GM18498 (cell line): ENCODE data around the gene ORMDL3.
"Not testable (repeated sequence)": the region's sequence is repeated elsewhere in the genome, so short reads cannot be mapped to it uniquely, and the experiment has no call there.

Experiments
- ATAC-seq: cut with Tn5 transposase; IDR thresholded peaks from one replicate; pipeline ENCODE4 v1.9.1; 2021; ENCODE audit warnings: mild to moderate bottlenecking, moderate library complexity; ENCODE audit not compliant: unreplicated experiment

ORMDL3 gene

DNA sequence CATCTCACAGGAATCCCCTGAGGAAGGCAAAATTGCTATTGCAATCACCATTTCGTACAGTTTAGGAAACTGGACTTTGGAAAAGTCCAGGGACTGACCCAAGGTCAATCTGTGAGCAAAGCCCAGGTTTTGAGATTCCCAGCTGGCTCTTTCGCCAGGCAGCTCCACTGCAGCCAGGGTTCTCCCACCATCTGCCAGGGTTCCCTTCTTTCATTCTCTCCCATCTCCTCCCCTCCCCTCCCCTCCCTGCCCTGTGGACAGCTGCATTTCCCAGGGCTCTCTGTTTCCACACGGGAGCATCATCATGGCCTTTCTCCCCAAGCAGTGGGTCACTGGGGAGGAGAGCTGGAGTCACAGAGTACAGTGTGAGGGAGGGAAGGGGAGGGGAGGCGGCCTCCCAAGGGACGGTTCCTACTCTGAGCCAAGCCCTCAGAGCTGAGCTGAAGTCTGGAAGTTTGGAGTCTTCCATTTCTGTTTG, 23.5 kb upstream of the ORMDL3 start:
- ATAC-seq = no peak

DNA sequence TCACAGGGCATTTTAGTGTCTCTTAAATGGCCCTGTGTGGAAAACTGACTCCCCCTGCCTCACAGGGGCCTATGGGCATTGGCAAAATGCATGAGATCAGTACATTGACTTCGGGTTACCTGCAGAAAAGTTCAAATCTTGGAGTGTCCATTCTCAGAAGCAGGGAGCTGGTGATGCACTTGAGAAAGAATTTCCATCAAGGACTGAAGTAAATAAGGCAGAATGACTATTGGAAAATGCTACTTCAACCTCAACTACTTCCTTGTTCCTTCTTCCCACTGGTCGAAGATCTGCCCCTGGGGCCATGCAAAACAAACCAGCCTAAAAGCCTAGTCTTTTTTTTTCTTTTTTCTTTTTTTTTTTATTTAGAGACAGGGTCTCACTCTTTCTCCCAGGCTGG, 21.6 kb upstream of the ORMDL3 start:
- no peak for ATAC-seq

DNA sequence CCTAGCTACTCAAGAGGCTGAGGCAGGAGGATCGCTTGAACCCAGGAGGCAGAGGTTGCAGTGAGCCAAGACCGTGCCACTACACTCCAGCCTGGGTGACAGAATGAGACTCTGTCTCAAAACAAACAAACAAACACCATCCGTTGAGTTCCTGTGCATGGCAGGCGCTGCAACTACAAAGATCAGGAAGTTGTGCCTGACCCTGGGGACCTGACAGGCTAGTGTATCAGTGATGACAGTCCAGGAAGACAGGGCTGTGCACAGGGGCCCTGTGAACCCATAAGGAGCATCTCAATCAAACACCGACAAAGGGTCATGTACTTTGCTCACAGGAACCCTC, 21.1 kb upstream of the ORMDL3 start:
- ATAC-seq = not testable (repeated sequence)

DNA sequence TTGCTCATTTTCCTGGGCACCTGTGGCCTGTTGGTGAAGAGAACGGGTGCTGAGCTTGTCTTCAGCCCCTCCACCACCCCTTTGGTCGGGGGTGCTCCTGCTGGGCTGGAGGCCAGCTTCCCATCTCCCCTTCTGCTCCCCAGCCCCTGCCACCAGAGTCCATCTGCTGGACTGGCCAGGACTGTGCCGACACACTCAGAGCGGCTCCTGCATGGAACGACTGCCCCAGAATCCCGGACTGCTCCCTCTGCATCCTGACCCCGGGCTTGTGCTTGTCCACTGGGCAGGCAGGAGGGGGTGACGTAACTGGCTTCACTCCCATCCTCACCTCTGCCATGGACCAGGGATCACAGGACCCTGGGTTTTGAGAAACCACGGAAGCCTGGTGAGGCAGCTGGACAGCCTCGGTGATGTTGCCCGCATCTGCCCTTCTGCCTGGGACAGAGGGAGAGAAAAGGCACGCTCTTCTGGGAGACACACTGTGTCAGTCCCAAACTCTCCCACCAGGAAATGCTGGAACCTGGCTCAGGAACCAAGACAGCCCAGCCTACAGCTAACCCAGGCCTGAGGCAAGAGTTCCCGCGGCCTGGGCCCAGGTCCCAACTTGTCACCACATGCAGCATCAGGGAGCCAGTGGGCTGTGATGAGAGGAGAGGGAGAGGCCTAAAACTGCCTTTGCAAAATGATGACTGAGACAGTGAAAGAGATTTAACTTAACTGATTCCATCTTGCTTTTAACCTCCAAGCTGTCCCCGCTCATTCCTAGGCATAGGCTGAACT, 19.3 kb upstream of the ORMDL3 start:
- ATAC-seq = no peak

DNA sequence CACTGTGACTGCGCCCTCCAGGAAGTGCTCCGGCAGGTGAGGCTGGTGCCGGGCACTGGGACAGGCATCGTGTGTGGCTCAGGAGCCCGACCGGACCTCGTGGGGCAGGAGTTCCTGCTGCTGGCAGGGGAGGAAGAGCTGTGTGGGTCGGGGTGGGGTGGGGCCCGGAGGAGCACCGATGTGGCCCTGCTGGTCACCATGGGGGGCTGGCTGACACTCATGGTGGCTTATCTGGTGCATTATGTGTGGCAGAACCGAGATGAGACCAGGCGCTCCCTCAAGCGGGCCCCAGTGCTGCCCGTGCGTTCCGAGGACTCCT, 17.0 kb upstream of the ORMDL3 start:
- ATAC-seq = no peak

DNA sequence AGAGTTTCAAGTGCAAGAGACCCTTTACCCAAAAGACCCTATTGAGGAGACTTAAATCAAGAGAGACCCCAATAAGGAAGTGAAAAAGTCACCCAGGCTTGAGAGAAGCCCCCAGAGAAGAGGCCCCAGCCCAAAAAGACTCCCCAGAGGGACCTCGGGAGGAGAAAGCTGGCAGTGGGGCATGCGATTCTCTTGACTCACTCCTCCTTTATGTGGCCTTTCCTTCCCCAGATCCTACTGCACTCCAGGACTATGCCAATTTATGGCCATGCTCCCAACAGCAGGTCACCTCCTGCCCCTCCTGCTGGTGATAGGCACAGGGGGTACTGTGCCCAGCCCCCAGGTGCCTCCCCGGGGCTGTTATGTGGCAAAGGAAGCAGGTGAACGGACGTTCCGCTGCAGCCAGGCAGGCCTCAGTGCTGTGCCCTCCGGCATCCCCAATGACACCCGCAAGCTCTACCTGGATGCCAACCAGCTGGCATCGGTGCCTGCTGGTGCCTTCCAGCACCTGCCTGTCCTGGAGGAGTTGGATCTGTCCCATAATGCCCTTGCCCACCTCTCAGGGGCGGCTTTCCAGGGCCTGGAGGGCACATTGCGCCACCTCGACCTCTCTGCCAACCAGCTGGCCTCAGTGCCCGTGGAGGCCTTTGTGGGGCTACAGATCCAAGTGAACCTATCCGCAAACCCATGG, 16.4 kb upstream of the ORMDL3 start:
- ATAC-seq = no peak

DNA sequence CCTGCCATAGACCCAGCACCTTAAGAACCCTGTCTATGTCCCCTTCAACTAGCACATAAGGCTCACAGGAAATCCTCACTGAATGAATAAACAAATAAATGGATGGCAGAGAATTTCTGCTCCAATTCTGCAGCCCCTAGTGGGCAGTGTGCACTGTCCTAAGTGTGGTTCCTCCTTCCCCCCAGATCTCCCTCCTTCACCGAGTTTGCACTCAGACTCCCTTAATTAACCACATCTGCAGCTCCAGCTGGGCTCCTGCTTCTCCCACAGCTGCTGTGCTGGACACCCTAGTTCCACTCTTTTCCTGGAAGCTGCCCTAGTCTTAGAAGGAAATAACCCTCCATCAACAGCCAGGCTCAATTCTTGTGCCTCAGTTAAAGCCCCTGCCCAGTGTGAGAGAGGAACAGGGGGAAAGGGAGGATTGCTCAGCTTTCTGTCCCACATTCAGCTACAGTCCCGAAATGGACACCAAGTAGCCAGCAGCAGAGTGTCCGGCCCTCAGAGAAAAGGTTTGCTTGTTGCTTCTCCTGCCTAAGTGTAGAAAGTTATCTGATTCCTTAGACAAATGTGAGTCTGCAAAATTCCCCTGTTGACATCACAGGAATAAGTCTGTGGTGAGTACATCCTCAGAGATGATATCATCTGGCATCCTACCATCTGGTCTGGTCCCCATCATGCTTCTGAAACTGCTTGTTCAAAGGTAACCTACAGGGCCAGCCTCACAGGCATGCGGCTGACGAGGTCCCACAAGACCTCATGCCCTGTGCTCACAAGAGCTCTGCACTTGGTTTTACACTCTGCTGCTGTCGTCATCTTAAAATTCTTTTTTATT, 12.4 kb upstream of the ORMDL3 start:
- ATAC-seq = no peak

DNA sequence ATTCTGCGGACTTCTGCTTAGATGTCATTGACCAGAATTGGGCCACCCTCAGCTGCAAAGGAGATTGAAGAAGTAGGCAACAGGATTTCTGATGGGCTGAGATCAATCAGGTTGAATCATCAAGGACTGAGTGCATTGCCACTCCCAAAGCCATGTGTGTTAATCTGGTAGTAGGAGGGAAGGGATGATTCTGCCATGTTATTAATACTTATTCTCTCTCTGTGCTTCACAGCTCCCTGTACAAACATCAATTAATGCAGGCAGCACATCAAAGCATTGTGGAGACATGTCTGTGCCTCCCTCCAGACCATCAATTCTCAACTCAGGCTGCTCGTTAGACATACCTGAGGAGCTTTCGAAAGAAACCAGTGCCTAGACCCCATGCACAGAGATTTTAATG, 11.7 kb upstream of the ORMDL3 start:
- ATAC-seq = no peak

DNA sequence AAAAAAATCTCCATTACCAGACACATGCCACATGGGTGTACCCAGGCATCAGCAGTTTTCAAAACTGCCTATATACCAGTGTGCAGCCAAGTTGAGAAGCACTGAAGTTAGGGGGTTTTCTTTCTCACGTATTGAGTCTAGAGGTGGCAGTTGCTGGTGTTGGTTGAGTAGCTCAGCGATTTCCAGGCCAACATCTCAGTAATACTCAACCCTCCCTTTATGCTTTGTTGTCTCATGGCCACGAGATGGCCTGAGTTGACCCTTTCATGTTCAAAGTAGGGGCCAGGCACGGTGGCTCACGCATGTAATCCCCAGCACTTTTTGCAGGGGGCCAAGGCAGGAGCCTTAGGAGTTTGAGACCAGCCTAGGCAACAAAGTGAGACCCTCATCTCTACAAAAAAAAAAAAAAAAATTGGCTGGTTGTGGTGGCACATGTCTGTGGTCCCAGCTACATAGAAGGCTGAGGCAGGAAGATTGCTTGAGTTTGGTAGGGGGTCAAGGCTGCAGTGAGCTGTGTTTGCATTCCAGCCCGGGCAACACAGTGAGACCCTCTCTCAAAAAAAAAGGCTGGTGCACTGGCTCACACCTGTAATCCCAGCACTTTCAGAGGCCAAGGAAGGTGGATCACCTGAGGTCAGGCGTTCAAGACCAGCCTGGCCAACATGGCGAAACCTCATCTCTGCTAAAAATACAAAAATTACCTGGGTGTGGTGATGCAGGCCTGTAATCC, 10.9 kb upstream of the ORMDL3 start:
- no peak for ATAC-seq

DNA sequence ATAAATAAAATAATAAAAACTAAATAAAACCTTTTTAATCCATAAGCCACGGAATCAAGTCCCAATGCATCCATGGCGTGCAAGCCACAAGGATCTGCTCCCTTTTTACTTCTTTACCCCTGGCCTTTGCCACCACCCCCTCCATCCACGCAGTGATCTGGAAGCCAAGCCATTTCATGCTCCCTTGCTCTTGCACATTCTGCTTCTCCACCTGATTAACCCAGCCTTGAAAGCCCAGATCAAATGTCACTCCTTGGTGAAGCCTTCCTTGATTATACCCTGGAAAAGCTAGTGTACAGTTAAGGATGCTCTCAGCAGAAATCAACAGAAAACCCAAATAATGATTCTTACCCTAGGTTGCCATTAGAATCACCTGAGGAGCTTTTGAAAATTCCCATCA, 10.0 kb upstream of the ORMDL3 start:
- no peak for ATAC-seq

DNA sequence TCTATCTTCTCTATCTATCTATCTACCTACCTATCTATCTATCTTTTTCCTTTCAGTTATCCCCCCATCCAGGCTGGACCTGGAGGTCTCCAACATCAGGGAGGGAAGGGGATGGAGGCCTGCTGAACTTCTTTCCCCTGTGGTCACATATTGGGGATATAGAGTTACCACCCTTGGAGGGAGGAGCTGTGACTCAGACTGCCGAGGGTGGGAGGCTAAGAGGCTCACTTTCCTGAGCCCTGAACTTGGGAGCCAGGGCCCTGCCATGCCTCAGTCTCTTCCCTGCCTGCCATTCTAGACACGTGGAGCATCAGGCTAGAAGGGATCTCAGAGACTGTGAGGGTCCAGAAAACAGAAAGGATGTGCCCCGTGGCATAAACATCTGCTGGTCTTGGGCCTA, 8.5 kb upstream of the ORMDL3 start:
- no peak for ATAC-seq

DNA sequence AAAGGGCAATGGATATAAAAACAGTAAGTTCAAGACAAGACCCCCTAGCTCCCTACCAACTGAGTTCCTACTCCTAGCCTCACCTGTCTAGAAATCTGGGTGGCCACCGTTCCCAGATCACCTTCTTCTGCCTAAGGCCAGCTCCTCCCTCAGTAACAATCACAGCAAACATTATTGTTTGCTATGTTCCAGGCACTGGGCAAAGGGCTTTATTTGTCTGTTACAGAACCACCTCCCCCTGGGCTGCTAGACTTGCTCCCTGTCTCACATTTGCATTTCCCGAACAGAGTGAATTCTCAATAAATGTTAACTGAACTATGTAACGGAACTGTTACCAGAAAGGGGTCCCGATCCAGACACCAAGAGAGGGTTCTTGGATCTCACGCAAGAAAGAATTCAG, 6.9 kb upstream of the ORMDL3 start:
- ATAC-seq = no peak

DNA sequence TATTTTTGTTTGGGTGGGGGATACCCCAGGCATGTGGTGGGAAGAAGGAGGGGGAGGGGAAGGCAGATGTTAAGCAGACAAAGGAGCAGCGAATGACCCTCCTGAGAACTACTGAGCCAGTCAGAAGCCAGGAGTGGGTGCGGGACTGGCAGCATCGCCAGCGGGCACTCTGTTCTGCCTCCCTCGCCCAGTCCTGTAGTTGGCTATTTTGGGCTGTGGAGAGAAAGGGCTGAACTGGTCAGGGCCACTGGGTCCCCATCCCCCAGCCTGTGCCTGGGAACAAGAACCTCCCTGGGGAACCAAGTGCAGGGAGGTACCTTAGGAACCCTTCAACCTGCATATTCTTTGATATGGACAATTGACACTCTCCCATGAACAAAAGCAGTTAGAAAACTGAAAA, 6.5 kb upstream of the ORMDL3 start:
- no peak for ATAC-seq

DNA sequence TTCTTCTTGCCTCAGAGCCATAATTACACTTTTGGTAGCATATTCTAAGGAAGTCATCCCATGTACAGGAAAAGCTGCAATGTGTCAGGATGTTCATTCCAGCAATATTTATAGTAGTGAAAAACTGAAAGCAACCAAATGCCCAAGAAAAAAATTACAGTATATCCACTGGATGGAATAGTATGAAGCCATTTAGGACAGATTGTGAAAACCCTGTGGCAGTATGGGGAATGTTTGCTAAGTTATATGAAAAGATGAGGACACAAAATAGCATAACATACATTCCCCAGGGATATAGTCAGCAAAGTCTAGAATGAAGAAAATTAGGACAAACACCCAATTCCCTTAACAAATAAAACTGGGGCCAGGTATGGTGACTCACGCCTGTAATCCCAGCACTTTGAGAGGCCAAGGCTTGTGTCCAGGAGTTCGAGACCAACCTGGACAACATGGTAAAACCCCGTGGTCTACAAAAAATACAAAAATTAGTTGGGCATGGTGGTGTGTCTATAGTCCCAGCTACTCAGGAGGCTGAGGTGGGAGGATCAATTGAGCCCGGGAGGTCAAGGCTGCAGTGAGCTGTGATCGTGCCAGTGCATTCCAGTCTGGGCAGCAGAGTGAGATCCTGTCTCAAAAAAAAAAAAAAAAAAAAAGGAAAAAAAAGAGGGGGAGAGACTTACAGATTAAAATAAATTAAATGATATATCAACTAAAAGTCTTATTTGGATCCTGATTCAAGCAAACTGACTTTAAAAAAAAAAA, 2.4 kb upstream of the ORMDL3 start:
- no peak for ATAC-seq

DNA sequence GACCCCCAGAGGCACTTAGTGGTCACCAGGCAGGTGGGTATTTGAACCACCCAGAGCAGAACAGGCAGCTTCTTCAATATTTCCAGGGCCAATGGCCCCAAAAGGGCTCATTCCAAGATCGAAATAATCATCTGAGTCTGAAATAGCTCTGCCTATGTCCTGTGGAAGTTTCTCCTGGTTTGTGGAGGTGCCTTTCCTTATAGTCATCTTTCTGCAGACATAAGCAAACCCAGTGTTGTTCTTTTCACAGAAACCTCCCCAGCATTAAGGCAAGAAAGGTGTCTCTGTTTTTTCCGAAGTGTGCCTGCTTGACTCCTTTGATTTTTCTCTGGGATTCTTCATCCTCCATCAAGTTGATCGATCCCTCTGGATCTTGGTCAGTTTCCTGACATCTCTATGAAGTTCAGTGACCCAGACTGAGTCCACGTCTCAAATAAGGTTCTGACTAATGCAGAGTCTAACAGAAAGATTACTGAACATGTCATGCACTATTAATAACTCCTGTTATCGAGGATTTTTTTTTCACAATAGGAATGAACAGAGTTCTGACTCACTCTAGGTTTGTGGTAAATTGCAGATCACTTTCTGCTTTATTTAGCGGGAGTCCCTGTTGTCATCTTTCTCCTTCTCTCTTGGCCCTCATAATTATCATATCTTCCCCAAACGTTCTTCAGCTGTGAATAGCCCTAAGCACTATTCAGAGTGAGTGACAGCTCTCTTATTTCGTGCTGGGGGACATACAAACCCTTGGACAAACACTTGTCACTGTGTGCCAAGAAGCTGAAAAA, 1.7 kb upstream of the ORMDL3 start:
- no peak for ATAC-seq

DNA sequence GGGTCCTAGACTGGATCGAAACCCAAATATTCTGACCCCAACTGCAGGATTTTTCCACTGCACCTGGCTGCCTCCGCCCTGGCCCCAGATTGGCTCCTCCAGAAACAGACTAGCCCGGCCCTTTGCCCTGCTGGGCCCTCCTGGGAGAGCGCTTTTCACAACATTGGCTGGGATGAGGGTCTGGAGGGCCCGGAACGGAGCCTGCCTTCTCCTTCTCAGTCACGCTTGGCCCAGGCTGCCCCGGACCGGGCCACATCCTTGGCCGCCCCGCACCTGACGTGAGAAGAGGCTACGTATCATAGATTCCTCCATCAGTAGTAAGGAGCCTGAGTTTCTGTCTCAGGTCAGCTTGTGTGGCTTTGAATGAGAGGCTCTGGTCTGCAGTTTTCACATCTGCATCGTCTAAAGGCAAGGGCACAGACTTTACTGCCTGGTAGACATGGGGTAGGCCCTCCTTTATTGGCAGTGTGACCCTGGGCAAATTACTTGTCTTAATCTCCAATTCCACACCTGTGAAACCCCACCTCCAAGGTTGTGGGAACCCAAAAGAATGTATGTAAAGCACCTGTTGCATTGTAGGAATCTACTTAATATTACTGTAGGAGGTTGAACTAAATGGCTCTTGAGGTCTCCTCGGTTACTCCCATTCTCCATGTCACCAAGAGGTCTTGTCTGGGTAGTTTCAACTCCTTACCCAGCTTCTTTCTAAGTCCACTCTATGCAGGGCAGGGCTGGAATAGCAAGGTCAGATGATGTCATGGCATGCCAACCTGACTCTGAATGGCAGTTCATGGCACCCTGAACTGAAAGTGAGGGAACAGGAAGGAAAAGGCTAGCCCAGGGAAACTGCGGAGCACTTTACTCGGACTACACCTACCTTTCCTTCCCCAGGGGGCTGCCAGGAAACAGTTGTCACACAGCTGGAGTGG, 792 bp upstream of the ORMDL3 start:
- peak; percentile 5 for ATAC-seq

DNA sequence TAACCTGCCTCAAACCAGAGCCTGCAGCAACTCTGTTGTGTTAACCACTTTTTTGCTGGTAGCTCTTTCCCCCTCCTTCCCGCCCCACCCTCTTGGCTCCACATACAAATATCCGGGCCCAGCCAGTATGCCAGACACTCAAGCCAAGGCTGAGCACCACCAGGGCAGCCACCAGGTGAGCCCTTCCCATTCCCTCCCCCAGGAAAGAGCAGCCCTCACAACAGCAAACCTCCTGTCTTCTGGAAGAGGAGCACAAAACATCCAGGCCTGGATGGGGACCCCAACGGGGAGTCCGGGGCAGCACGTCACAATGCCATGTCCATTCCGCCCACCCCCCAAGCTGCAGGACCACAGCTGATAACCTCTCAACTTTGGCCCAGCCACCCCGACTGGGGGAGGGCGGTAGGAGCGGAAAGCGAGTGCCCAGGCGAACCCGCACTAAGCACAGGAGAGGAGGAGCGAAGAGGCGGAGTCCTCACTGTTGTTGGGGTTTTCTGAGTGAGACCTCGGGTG, 757 bp downstream of the ORMDL3 start:
- ATAC-seq = peak; percentile 33

DNA sequence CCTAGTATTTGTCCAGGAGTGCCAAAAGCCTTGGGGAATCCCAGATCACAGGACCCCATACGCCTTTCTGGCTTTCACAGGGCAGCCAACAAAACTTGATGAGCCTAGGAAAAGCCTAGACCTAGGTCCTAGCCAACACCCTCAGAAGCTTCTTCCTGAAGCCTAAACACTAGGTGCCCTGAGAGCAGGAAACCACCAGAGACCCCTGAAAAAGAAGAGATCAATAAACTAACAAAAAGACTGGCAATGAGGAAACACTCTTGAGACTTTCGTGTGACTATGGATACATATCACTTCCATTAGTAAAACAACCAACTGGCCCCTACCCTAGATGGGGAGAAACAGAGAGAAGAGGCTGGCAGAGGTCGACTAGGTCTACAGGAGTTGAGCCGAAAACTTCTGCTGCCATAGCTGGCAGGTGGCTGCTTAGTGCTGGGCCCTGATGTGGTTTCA, 1.2 kb downstream of the ORMDL3 start:
- ATAC-seq = no peak
